CD4-positive, alpha-beta T cell (primary cell): ENCODE results near the gene TBX15. TPM values are rescaled to one million over a fixed set of nuclear protein-coding genes. Genes with fewer than 3 reads are reported as not detected.

ENCODE experiments used
- ATAC-seq: fragments of 200-7000 bp; cut with Tn5 transposase; one replicate; pipeline ENCODE4 v1.10.0; 2022; ENCODE audit warnings: mild to moderate bottlenecking; ENCODE audit not compliant: poor library complexity
- CTCF ChIA-PET: fragments of 350-600 bp; sonication (Branson Sonifier 250); formaldehyde crosslinking; loops from one replicate; lab custom pipeline; 2021; ENCODE audit warnings: antibody characterized with exemption, inconsistent platforms; lab: Charles Lee
- POLR2A ChIA-PET: fragments of 350-600 bp; sonication (Branson Sonifier 250); formaldehyde crosslinking; loops from one replicate; lab custom pipeline; 2021; ENCODE audit warnings: antibody characterized with exemption, inconsistent platforms; lab: Charles Lee
- DNase-seq, 14 experiments: peaks; one replicate each; pipeline ENCODE4 v3.0.0-alpha.2; 2013 to 2020; ENCODE audit warnings: mixed read lengths in 2 of 14
- H3K27ac ChIP-seq, 2 donors: one replicate each; pipeline versions ENCODE4 v1.5.1 to v1.7.0; 2013; ENCODE audit warnings: low read length in 2 of 2, low read depth in 1 of 2, mild to moderate bottlenecking in 1 of 2
- H3K27me3 ChIP-seq, 2 experiments: 1 replicate in 1 of 2; 2 replicates in 1 of 2; pipeline versions ENCODE4 v1.6.1 to v1.7.0; 2013; ENCODE audit warnings: low read length in 2 of 2, control low read depth in 1 of 2, mild to moderate bottlenecking in 1 of 2, moderate library complexity in 1 of 2; ENCODE audit not compliant: insufficient read depth in 2 of 2, control insufficient read depth in 1 of 2
- H3K36me3 ChIP-seq: one replicate; pipeline ENCODE4 v1.6.1; 2013; ENCODE audit warnings: low read length, control low read depth; ENCODE audit not compliant: insufficient read depth
- H3K4me1 ChIP-seq: one replicate; pipeline ENCODE4 v1.6.1; 2013; ENCODE audit warnings: low read length, control low read depth; ENCODE audit not compliant: insufficient read depth
- H3K4me3 ChIP-seq: one replicate; pipeline ENCODE4 v1.5.1; 2013; ENCODE audit warnings: mild to moderate bottlenecking, low read length, moderate library complexity
- H3K9me3 ChIP-seq, 2 experiments: 1 replicate in 1 of 2; 2 replicates in 1 of 2; pipeline versions ENCODE4 v1.6.1 to v1.7.0; 2013; ENCODE audit warnings: low read length in 2 of 2, mild to moderate bottlenecking in 2 of 2, control low read depth in 1 of 2, moderate library complexity in 1 of 2; ENCODE audit not compliant: control insufficient read depth in 1 of 2, insufficient read depth in 1 of 2
- H3K27ac Mint-ChIP-seq: one replicate; pipeline ENCODE4 v1.8.0; 2020; ENCODE audit warnings: mixed read lengths
- H3K27me3 Mint-ChIP-seq: one replicate; pipeline ENCODE4 v1.8.0; 2021; ENCODE audit warnings: mixed read lengths
- H3K36me3 Mint-ChIP-seq: one replicate; pipeline ENCODE4 v1.8.0; 2021; ENCODE audit warnings: low read depth, mixed read lengths
- H3K4me1 Mint-ChIP-seq: one replicate; pipeline ENCODE4 v1.8.0; 2021; ENCODE audit warnings: low read depth, mixed read lengths
- H3K4me3 Mint-ChIP-seq: one replicate; pipeline ENCODE4 v1.8.0; 2020; ENCODE audit warnings: mild to moderate bottlenecking, mixed read lengths
- H3K9me3 Mint-ChIP-seq: one replicate; pipeline ENCODE4 v1.8.0; 2020; ENCODE audit warnings: mixed read lengths
- CTCF ChIP-seq: fragments of 200-600 bp; IDR thresholded peaks from one replicate; pipeline ENCODE4 v1.8.0; 2022; ENCODE audit warnings: antibody characterized with exemption, mild to moderate bottlenecking
- intact Hi-C, 2 experiments: fragments of 100-400 bp; cut with DNase I in 1 of 2; cut with micrococcal nuclease in 1 of 2; formaldehyde crosslinking; loops; one replicate each; pipeline versions ENCODE4 v1.15.1 to v1.9.0; 2023 to 2025; cut with DNase I, micrococcal nuclease
- total RNA-seq, 174 experiments: library from RNA in 2 of 174; stranded (reverse) in 2 of 174; gene quantifications; one replicate each; pipeline ENCODE4 v1.2.3 and lab custom pipeline; 2021 to 2026

The TBX15 gene
- total RNA-seq, 2 experiments from 2014 or later = not detected

GRCh38 chr1:118900643-118901440 is 87.3 kb downstream of the TBX15 start:
- intact Hi-C loops = no loop called here
- ATAC-seq = no peak
- Histone ChIP-seq H3K27ac (no peak overlapping the region), H3K4me1 (no peaks in the 10 kb centered on the region), H3K36me3 (no peaks in the 10 kb centered on the region), H3K27me3 (no peaks in the 10 kb centered on the region), H3K4me3 (no peak overlapping the region), H3K9me3 (no peaks in the 10 kb centered on the region)
- CTCF ChIA-PET = no interaction called here
- no peak for TF ChIP-seq CTCF
- Mint-ChIP-seq H3K27me3 (no peaks in the 10 kb centered on the region), H3K4me3 (no peak overlapping the region), H3K4me1 (no peaks in the 10 kb centered on the region), H3K27ac (no peak overlapping the region), H3K36me3 (no peaks in the 10 kb centered on the region), H3K9me3 (no peaks in the 10 kb centered on the region)
- POLR2A ChIA-PET = interaction anchor here (0.8 kb wide), 1 partner anchor 11 kb away, joined by 3 read pairs; no protein-coding TSS in a partner anchor
- DNase-seq = no peak

GRCh38 chr1:118899340-118899739 is 88.8 kb downstream of the TBX15 start:
- TF ChIP-seq CTCF = no peak
- H3K9me3 Mint-ChIP-seq = peaks cover 2% of the 10 kb centered on the region
- ChIA-PET POLR2A (no interaction called here), CTCF (no interaction called here)
- no peak overlapping the region for H3K4me3 Mint-ChIP-seq
- no peaks in the 10 kb centered on the region for H3K27me3 ChIP-seq
- no peaks in the 10 kb centered on the region for H3K36me3 ChIP-seq
- no peak overlapping the region for H3K27ac ChIP-seq
- no peaks in the 10 kb centered on the region for H3K4me1 ChIP-seq
- ATAC-seq (no peak), DNase-seq (no peak)
- intact Hi-C loops = no loop called here
- no peaks in the 10 kb centered on the region for H3K27me3 Mint-ChIP-seq
- no peaks in the 10 kb centered on the region for H3K9me3 ChIP-seq
- H3K27ac Mint-ChIP-seq = no peak overlapping the region
- H3K36me3 Mint-ChIP-seq = no peaks in the 10 kb centered on the region
- no peaks in the 10 kb centered on the region for H3K4me1 Mint-ChIP-seq
- H3K4me3 ChIP-seq = no peak overlapping the region

- ChIA-PET POLR2A (no interaction called here), CTCF (no interaction called here)
- no peak for TF ChIP-seq CTCF
- ATAC-seq (no peak), DNase-seq (no peak)
- Histone ChIP-seq H3K36me3 (no peaks in the 10 kb centered on the region), H3K4me3 (no peak overlapping the region), H3K27ac (no peak overlapping the region), H3K4me1 (no peaks in the 10 kb centered on the region), H3K9me3 (no peaks in the 10 kb centered on the region), H3K27me3 (no peaks in the 10 kb centered on the region)
- H3K27me3 Mint-ChIP-seq = no peaks in the 10 kb centered on the region
- no peak overlapping the region for H3K27ac Mint-ChIP-seq
- intact Hi-C loops = no loop called here
- no peaks in the 10 kb centered on the region for H3K4me1 Mint-ChIP-seq
- H3K9me3 Mint-ChIP-seq = peaks cover 2% of the 10 kb centered on the region
- no peak overlapping the region for H3K4me3 Mint-ChIP-seq
- H3K36me3 Mint-ChIP-seq = no peaks in the 10 kb centered on the region
Observed at GRCh38 chr1:118898712-118899111, 89.4 kb downstream of the TBX15 start.
